WTC11 (cell line): ENCODE results near the gene PUS10.

Source experiments
- CREB1 ChIP-seq: sonication (generic); formaldehyde crosslinking; IDR thresholded peaks from 2 replicates; pipeline ENCODE4 v1.8.0; 2023; ENCODE audit warnings: mild to moderate bottlenecking, missing genetic modification reagents
- CTCF ChIP-seq: fragments of 200-600 bp; IDR thresholded peaks from 2 replicates; pipeline ENCODE4 v1.8.0; 2022; ENCODE audit warnings: antibody characterized with exemption
- MAX ChIP-seq: sonication (generic); formaldehyde crosslinking; IDR thresholded peaks from 2 replicates; pipeline ENCODE4 v1.8.0; 2022; ENCODE audit warnings: mild to moderate bottlenecking, missing genetic modification reagents
- STAT6 ChIP-seq: sonication (generic); formaldehyde crosslinking; conservative IDR thresholded peaks from 2 replicates; pipeline ENCODE4 v1.8.1; 2023; ENCODE audit warnings: mild to moderate bottlenecking, low read depth, missing genetic modification reagents, moderate library complexity
- TP53 ChIP-seq: sonication (generic); formaldehyde crosslinking; IDR thresholded peaks from 2 replicates; pipeline ENCODE4 v1.8.1; 2023; ENCODE audit warnings: mild to moderate bottlenecking, missing genetic modification reagents
- USF2 ChIP-seq: sonication (generic); formaldehyde crosslinking; IDR thresholded peaks from 2 replicates; pipeline ENCODE4 v1.8.1; 2023; ENCODE audit warnings: mild to moderate bottlenecking, missing genetic modification reagents, moderate library complexity
- TF ChIP-seq, protein P1 (sequence below): sonication (generic); formaldehyde crosslinking; IDR thresholded peaks from 2 replicates; pipeline ENCODE4 v1.8.1; 2022; ENCODE audit warnings: mild to moderate bottlenecking, moderate library complexity, missing genetic modification reagents
- TF ChIP-seq, protein P2 (sequence below): sonication (generic); formaldehyde crosslinking; IDR thresholded peaks from 2 replicates; pipeline ENCODE4 v1.8.1; 2022; ENCODE audit warnings: mild to moderate bottlenecking, missing genetic modification reagents, moderate library complexity, borderline replicate concordance

DNA sequence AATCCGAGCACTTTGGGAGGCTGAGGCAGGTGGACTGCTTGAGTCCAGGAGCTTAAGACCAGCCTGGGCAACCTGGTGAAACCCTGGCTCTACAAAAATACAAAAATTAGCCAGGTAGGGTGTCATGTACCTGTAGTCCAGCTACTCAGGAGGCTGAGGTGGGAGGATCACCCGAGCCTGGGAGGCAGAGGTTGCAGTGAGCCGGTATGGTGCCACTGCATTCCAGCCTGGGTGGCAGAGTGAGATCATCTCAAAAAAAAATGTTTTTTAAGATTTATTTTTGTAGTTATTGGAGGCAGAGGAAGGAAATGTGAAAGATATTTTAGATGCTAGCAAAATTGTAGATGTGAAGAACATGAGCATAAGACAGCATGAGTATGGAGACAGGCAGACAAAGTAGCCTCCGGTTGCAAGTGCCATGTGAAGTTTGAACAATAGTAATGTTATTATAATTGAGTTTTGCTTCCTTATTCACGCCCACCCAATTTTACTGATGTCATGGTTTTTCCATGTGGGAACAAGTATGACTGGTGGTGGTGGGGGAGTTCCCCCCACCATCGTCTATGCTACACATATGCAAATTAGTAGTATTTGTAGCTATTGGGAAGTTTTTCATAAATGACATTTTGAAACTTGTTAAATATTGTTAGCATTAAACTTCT, 118.7 kb downstream of the PUS10 start:
- no peak for TF ChIP-seq CTCF
- TF ChIP-seq MAX = no peak
- TF ChIP-seq STAT6 (CRISPR knock-in tag) = no peak
- TF ChIP-seq CREB1 (CRISPR knock-in tag) = no peak
- TF ChIP-seq TP53 = no peak
- TF ChIP-seq, protein P1, sequence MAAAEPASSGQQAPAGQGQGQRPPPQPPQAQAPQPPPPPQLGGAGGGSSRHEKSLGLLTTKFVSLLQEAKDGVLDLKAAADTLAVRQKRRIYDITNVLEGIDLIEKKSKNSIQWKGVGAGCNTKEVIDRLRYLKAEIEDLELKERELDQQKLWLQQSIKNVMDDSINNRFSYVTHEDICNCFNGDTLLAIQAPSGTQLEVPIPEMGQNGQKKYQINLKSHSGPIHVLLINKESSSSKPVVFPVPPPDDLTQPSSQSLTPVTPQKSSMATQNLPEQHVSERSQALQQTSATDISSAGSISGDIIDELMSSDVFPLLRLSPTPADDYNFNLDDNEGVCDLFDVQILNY = no peak
- TF ChIP-seq USF2 (CRISPR knock-in tag) = no peak
- TF ChIP-seq, protein P2, sequence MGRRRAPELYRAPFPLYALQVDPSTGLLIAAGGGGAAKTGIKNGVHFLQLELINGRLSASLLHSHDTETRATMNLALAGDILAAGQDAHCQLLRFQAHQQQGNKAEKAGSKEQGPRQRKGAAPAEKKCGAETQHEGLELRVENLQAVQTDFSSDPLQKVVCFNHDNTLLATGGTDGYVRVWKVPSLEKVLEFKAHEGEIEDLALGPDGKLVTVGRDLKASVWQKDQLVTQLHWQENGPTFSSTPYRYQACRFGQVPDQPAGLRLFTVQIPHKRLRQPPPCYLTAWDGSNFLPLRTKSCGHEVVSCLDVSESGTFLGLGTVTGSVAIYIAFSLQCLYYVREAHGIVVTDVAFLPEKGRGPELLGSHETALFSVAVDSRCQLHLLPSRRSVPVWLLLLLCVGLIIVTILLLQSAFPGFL (CRISPR knock-in tag) = no peak
